Suprapubic skin (tissue), 4 donors: ENCODE measurements around the gene CRY2. TPM values are rescaled to one million over a fixed set of nuclear protein-coding genes. Genes with fewer than 3 reads are reported as not detected.

ENCODE experiments used
- DNase-seq, 2 donors: peaks; one replicate each; pipeline ENCODE4 v3.0.0-alpha.2; 2019; ENCODE audit warnings: low spot score in 2 of 2
- H3K27ac ChIP-seq: fragments of 200-600 bp; sonication (generic); one replicate; pipeline ENCODE4 v1.5.1; 2019
- H3K27me3 ChIP-seq: fragments of 200-600 bp; sonication (generic); one replicate; pipeline ENCODE4 v1.5.1; 2019
- H3K36me3 ChIP-seq: fragments of 200-600 bp; sonication (generic); one replicate; pipeline ENCODE4 v1.5.1; 2019
- H3K4me1 ChIP-seq: fragments of 200-600 bp; sonication (generic); one replicate; pipeline ENCODE4 v1.5.1; 2019
- H3K4me3 ChIP-seq: fragments of 200-600 bp; sonication (generic); one replicate; pipeline ENCODE4 v1.5.1; 2019; ENCODE audit warnings: mild to moderate bottlenecking
- H3K9me3 ChIP-seq: fragments of 200-600 bp; sonication (generic); one replicate; pipeline ENCODE4 v1.5.1; 2019
- EP300 ChIP-seq: sonication (generic); formaldehyde crosslinking; IDR thresholded peaks from one replicate; pipeline ENCODE4 v1.6.1; 2017; ENCODE audit warnings: antibody characterized with exemption
- POLR2A ChIP-seq, 2 donors: fragments of 450-650 bp; IDR thresholded peaks; one replicate each; pipeline ENCODE4 v1.6.1; 2017; ENCODE audit warnings: antibody characterized with exemption in 2 of 2, mild to moderate bottlenecking in 2 of 2, moderate library complexity in 2 of 2
- POLR2AphosphoS5 ChIP-seq, 3 donors: sonication (generic); formaldehyde crosslinking; IDR thresholded peaks; one replicate each; pipeline ENCODE4 v1.6.1; 2017; ENCODE audit warnings: antibody characterized with exemption in 3 of 3
- WGBS: methylation state at CpG from one replicate; pipeline ENCODE4 v1.1.5; 2018; 5-methylcytosine and 5-hydroxymethylcytosine counted together
- total RNA-seq, 4 donors: library from RNA; depleted of rRNA; stranded (reverse); fragments of >200 nt; gene quantifications; one replicate each; pipeline ENCODE4 v1.1.0, GENCODE V29; 2016
- TF ChIP-seq, protein P1 (sequence below), 2 donors: fragments of 200-600 bp in 1 of 2; fragments of 450-650 bp in 1 of 2; sonication (generic) in 1 of 2; IDR thresholded peaks; one replicate each; pipeline ENCODE4 v1.5.1; 2016 to 2019; ENCODE audit warnings: antibody characterized with exemption in 2 of 2, mild to moderate bottlenecking in 1 of 2, moderate library complexity in 1 of 2

Gene CRY2
- total RNA-seq, 4 donors from 2014 or later: 86.1 to 141 (median 93.4) TPM

DNA sequence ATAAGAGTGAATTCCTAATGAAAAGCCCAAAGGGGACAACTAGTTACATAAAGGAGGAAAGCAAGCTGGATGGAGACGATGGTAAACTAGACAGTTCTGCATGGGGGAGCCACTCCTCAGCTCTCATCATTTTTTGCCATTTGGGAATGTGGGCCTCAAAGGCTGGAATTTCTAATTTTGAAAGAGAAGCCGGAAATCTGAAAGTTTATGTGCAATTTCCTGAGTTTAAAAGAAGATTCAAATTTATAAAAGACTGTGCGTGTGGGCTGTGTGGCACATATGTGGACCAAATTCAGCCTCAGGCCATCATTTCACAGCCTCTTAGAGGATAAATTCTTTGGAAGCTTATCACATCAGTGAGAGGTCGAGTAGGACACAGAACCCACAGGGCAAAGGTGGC lies 18.3 kb upstream of the CRY2 start:
- H3K36me3 ChIP-seq: no peaks in the 10 kb centered on the region
- WGBS: 70% methylated on average over 4 of the region's 4 CpGs
- TF ChIP-seq POLR2A (IDR thresholded peaks at IDR 0.05) (no peak), EP300 (no peak), POLR2AphosphoS5 (IDR thresholded peaks at IDR 0.05) (no peak)
- TF ChIP-seq, protein P1, sequence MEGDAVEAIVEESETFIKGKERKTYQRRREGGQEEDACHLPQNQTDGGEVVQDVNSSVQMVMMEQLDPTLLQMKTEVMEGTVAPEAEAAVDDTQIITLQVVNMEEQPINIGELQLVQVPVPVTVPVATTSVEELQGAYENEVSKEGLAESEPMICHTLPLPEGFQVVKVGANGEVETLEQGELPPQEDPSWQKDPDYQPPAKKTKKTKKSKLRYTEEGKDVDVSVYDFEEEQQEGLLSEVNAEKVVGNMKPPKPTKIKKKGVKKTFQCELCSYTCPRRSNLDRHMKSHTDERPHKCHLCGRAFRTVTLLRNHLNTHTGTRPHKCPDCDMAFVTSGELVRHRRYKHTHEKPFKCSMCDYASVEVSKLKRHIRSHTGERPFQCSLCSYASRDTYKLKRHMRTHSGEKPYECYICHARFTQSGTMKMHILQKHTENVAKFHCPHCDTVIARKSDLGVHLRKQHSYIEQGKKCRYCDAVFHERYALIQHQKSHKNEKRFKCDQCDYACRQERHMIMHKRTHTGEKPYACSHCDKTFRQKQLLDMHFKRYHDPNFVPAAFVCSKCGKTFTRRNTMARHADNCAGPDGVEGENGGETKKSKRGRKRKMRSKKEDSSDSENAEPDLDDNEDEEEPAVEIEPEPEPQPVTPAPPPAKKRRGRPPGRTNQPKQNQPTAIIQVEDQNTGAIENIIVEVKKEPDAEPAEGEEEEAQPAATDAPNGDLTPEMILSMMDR (IDR thresholded peaks at IDR 0.05): no peak
- no peaks in the 10 kb centered on the region for H3K9me3 ChIP-seq
- H3K4me1 ChIP-seq: no peaks in the 10 kb centered on the region
- no peaks in the 10 kb centered on the region for H3K27me3 ChIP-seq
- no peak overlapping the region for H3K4me3 ChIP-seq
- H3K27ac ChIP-seq: no peak overlapping the region
- peak in 1 of 2 donors; percentile 24 for DNase-seq

DNA sequence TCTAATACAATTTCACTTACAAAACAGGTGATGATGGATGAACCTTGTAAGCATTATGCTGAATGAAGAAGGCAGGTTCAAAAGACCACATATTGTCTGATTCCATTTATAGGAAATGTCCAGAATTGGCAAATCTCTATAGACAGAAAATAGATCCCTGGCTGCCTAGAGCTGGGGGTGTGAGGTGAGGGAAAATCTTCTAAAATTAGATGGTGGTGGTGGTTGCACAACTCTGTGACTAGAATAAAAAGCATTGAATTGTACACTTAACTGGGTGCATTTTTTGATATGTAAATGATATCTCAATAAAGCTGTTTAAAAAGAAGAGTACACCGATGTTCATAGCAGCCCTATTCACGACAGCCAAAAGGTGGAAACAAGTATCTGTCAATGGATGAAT lies 16.7 kb upstream of the CRY2 start:
- Histone ChIP-seq H3K36me3 (no peaks in the 10 kb centered on the region), H3K27me3 (no peaks in the 10 kb centered on the region), H3K27ac (no peak overlapping the region), H3K4me3 (no peak overlapping the region), H3K4me1 (no peaks in the 10 kb centered on the region), H3K9me3 (no peaks in the 10 kb centered on the region)
- 86% methylated on average over 2 of the region's 2 CpGs for WGBS
- TF ChIP-seq POLR2AphosphoS5 (IDR thresholded peaks at IDR 0.05): no peak
- TF ChIP-seq POLR2A (IDR thresholded peaks at IDR 0.05): no peak
- TF ChIP-seq, protein P1 (IDR thresholded peaks at IDR 0.05): no peak
- no peak for DNase-seq

DNA sequence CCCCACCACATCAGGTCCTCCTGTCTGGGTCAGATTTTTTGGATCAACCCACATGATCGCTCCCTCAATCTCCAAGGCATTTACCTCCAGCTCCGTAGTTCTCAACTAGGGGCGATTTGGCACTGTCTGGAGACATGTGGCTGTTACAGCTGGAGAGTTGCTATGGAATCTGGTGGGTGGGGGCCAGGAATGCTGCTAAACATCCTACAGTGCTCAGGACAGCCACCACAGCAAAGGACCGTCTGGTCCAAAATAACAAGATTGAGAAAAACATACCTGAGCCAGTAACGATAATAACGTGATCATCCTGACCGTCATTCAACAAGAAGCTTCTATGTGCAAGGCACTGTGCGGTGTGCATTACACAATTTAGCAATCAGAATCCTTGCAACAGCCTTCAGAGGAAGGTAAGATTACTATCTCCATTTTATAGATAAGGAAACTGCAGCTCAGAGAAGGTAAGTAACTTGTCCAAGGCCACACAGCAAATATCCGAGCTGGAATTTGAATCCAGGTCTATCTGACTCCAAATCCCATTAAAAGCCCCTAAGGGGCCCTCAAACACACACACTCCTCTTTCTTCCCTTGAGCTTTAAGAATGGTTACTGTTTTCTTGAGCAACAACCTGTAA lies 14.3 kb upstream of the CRY2 start:
- DNase-seq: peak; percentile 10 to 38
- Histone ChIP-seq H3K4me3 (no peak overlapping the region), H3K9me3 (no peaks in the 10 kb centered on the region), H3K36me3 (no peaks in the 10 kb centered on the region), H3K27me3 (no peaks in the 10 kb centered on the region), H3K4me1 (no peaks in the 10 kb centered on the region), H3K27ac (no peak overlapping the region)
- TF ChIP-seq POLR2AphosphoS5 (IDR thresholded peaks at IDR 0.05) (no peak), EP300 (no peak), POLR2A (IDR thresholded peaks at IDR 0.05) (no peak)
- TF ChIP-seq, protein P1 (IDR thresholded peaks at IDR 0.05): no peak
- WGBS: 82% methylated on average over 9 of the region's 9 CpGs

DNA sequence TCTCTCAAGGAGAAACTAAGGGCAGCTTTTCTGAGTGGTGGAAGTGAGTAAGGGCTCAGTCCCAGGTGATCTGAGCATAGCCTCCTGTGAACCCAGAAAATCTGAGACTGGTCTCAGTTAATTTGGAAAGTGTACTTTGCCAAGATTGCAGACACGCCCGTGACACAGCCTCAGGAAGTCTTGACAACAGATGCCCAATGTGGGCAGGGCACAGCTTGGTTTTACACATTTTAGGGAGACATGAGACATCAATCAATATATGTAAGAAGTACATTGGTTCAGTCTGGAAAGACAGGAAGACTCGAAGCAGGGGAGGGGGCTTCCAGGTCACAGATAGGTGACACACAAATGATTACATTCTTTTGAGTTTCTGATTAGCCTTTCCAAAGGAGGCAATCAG lies 13.5 kb upstream of the CRY2 start:
- H3K27me3 ChIP-seq: no peaks in the 10 kb centered on the region
- H3K27ac ChIP-seq: no peak overlapping the region
- no peak for TF ChIP-seq POLR2AphosphoS5 (IDR thresholded peaks at IDR 0.05)
- TF ChIP-seq, protein P1 (IDR thresholded peaks at IDR 0.05): no peak
- no peak for TF ChIP-seq EP300
- TF ChIP-seq POLR2A (IDR thresholded peaks at IDR 0.05): no peak
- no peaks in the 10 kb centered on the region for H3K9me3 ChIP-seq
- DNase-seq: peak in 1 of 2 donors; percentile 26
- 26% methylated on average over 3 of the region's 3 CpGs for WGBS
- H3K4me1 ChIP-seq: no peaks in the 10 kb centered on the region
- H3K4me3 ChIP-seq: no peak overlapping the region
- no peaks in the 10 kb centered on the region for H3K36me3 ChIP-seq

DNA sequence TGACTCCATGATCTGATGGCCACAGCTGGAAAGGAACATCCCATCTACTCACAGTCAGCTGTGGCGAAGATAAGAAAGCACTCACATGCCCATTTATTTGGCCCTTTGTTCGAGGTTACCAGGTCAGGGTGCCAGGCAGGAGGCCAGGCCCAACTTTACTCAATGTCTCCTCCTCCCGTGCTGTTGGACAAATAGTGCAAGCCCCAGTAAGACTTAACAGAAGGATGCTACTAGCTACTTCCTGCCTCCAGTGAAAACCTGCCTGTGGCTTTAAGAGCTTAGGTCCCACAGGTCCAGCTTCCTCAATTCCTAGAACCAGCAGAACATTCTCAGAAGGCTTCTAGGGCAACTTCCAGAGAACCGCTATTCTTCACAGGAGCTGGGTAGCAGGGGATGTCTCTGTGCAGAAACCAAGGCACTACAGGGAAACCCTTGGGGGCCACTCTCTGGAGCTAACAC lies 12.9 kb upstream of the CRY2 start:
- WGBS: 62% methylated on average over 4 of the region's 4 CpGs
- Histone ChIP-seq H3K27me3 (no peaks in the 10 kb centered on the region), H3K36me3 (no peaks in the 10 kb centered on the region), H3K27ac (no peak overlapping the region), H3K4me1 (no peaks in the 10 kb centered on the region), H3K9me3 (no peaks in the 10 kb centered on the region), H3K4me3 (no peak overlapping the region)
- peak; percentile 11 to 20 for DNase-seq
- TF ChIP-seq POLR2AphosphoS5 (IDR thresholded peaks at IDR 0.05) (no peak), POLR2A (IDR thresholded peaks at IDR 0.05) (no peak), EP300 (no peak)
- TF ChIP-seq, protein P1 (IDR thresholded peaks at IDR 0.05): no peak
